ENCODE results near the gene WHRN.

Gene WHRN

GRCh38 chr9:114396558-114397218 lies 108.6 kb downstream of the WHRN start:
- DNase-seq (ENCODE audit: low spot score): no peak

GRCh38 chr9:114395768-114396167 lies 109.5 kb downstream of the WHRN start:
- DNase-seq (ENCODE audit: low spot score): no peak

- DNase-seq (ENCODE audit: low spot score): no peak
Measured at GRCh38 chr9:114395334-114395617, 110.0 kb downstream of the WHRN start.

- DNase-seq (ENCODE audit: low spot score): no peak
Measured at GRCh38 chr9:114394523-114395333, 110.5 kb downstream of the WHRN start.

GRCh38 chr9:114392749-114393112 lies 112.5 kb downstream of the WHRN start:
- no peak for DNase-seq (ENCODE audit: low spot score)

- DNase-seq (ENCODE audit: low spot score): no peak
Measured at GRCh38 chr9:114390952-114391351, 114.3 kb downstream of the WHRN start.

- DNase-seq (ENCODE audit: low spot score): no peak
Measured at GRCh38 chr9:114389612-114390368, 115.5 kb downstream of the WHRN start.

GRCh38 chr9:114388764-114389375 lies 116.4 kb downstream of the WHRN start:
- DNase-seq (ENCODE audit: low spot score): no peak

GRCh38 chr9:114388357-114388682 lies 117.0 kb downstream of the WHRN start:
- no peak for DNase-seq (ENCODE audit: low spot score)

- no peak for DNase-seq (ENCODE audit: low spot score)
Measured at GRCh38 chr9:114387680-114388356, 117.5 kb downstream of the WHRN start, which contains the start of gene AKNA. Gene AKNA, minus strand, starts transcription at chr9:114387982. Its CDS starts 6,649 bp downstream, at chr9:114381333.

- no peak for DNase-seq (ENCODE audit: low spot score)
Measured at GRCh38 chr9:114386886-114387679, 118.2 kb downstream of the WHRN start.

- no peak for DNase-seq (ENCODE audit: low spot score)
Measured at GRCh38 chr9:114386361-114386885, 118.8 kb downstream of the WHRN start.

- DNase-seq (ENCODE audit: low spot score): no peak
Measured at GRCh38 chr9:114385397-114386181, 119.7 kb downstream of the WHRN start.

GRCh38 chr9:114384836-114385396 lies 120.4 kb downstream of the WHRN start:
- DNase-seq (ENCODE audit: low spot score): no peak

- DNase-seq (ENCODE audit: low spot score): no peak
Measured at GRCh38 chr9:114384341-114384740, 120.9 kb downstream of the WHRN start.

GRCh38 chr9:114383521-114384231 lies 121.6 kb downstream of the WHRN start:
- no peak for DNase-seq (ENCODE audit: low spot score)

GRCh38 chr9:114382699-114383520 lies 122.4 kb downstream of the WHRN start:
- DNase-seq (ENCODE audit: low spot score): no peak

GRCh38 chr9:114378883-114379282 lies 126.4 kb downstream of the WHRN start:
- no peak for DNase-seq (ENCODE audit: low spot score)

Measured in HuH-7.5 (cell line).